Inflammatory macrophage treated with lipopolysaccharide for 1 hour (primary cell): Measurements from ENCODE around the gene PIAS4.
"Not testable (repeated sequence)": the region's sequence is repeated elsewhere in the genome, so short reads cannot be mapped to it uniquely, and the experiment has no call there.

Source experiments
- DNase-seq, 2 donors: peaks; one replicate each; pipeline ENCODE4 v3.0.0-alpha.2; 2020 to 2022

PIAS4 gene

GRCh38 chr19:3998667-3999412 lies 8.7 kb upstream of the PIAS4 start:
- not testable (repeated sequence) for DNase-seq

DNA sequence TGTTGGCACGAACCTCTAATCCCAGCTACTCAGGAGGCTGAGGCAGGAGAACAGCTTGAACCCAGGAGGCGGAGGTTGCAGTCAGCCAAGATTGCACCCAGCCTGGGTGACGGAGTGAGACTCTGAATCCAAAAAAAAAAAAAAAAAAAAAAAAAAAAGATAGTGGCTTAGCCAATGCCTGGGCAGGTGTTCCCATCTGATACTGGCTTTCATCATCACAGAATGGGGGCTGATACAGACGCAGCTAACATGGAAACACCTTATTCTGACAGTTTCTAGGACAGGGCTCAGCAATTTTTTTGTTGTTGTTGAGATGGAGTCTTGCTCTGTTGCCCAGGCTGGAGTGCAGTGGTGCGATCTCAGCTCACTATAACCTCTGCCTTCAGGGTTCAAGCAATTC lies 6.7 kb upstream of the PIAS4 start:
- DNase-seq: not testable (repeated sequence)

GRCh38 chr19:4005436-4005835 lies 2.1 kb upstream of the PIAS4 start:
- DNase-seq: not testable (repeated sequence)

DNA sequence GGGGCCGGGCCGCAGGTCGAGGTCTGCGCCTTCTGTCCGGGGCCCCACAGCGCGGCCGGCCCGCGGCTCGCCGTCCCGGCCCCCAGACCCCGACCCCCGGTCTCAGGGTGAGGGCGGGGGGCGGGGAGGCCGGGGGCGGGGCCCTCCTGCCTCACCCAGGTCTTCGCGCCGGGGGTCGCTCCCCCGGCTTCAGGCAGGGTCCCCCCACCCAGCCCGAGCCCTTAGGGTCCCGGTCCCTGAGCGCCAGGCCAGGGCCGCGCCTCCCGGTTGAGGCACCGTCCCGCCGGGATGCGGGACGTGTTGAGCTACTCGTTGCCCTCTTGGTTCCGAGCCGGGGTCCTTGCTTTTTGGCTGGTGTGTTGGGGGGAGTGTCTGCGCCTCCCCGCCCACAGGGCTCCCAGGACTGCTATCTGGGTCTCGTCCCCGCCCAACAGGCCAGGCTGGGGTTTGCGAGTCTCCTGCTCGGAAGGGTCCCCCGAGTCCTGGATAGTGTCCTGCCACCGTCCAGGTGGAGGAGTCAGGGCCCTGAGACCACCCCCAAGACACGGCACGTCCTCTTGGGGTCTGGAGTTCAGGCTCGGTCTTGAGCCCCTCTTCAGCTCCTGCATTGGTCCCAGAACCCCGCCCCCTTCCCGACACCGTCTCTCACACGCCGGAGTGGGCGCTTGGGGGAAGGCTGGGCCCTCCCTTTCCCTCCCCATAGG lies 452 bp downstream of the PIAS4 start:
- peak; percentile 8 to 17 for DNase-seq

GRCh38 chr19:4009990-4010807 lies 2.7 kb downstream of the PIAS4 start:
- DNase-seq: no peak

DNA sequence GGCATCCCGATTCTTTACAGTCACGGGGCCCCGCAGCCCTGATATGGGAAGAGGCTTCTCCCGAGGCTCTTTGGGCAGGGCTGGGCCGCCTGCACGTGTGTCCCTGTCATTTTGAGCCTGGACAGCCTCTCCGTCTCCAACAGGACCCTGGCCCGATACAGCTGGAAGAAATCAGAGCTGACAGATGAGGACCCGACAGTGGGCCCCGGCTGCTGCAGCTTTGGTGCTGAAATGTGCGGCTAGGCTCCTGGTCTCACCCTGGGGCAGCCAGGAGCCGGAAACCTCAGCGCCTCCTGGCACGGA lies 3.2 kb downstream of the PIAS4 start:
- no peak for DNase-seq

GRCh38 chr19:4011430-4011829 lies 3.9 kb downstream of the PIAS4 start:
- DNase-seq: not testable (repeated sequence)

DNA sequence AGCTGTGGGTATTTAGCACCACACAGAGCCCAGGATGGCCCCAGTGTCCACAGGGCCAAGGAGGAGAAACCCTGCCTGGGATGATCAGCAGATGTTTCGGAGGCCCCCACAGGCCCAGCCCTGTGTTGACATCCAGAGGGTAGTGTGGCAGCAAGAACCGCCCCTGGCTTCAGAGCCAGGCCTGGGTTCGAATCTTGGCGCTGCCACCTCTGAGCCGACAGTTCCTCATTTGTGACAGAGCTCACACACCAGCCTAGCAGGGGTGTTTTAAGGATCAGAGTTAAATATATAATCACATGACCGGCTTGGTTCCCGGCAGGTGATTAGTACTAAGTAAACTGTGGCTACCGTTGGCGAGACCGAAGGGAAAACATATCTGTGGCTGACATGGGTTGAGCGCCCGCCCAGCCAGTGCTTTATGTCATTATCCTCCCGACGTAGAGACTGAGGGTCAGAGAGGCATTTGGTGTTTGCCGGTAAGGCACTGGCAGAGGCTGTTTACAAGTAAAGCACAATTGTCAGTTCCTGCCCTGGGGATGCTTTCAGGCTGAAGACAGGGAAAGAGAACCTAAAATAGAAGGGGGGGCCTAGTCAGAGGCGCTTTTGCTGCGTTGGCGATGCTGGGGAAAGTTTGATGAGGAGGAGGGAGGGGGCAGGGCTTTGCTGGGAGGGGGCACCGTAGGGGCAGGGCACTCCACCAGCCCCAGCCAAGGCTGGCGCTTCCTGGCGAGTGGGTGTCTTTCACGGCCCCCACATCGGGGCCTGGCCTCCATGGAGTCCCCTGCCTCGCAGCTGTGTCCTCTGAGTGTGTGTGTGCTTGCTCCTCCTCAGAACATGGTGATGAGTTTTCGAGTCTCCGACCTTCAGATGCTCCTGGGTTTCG lies 4.8 kb downstream of the PIAS4 start:
- DNase-seq: no peak

GRCh38 chr19:4012975-4013634 lies 5.6 kb downstream of the PIAS4 start:
- no peak for DNase-seq

DNA sequence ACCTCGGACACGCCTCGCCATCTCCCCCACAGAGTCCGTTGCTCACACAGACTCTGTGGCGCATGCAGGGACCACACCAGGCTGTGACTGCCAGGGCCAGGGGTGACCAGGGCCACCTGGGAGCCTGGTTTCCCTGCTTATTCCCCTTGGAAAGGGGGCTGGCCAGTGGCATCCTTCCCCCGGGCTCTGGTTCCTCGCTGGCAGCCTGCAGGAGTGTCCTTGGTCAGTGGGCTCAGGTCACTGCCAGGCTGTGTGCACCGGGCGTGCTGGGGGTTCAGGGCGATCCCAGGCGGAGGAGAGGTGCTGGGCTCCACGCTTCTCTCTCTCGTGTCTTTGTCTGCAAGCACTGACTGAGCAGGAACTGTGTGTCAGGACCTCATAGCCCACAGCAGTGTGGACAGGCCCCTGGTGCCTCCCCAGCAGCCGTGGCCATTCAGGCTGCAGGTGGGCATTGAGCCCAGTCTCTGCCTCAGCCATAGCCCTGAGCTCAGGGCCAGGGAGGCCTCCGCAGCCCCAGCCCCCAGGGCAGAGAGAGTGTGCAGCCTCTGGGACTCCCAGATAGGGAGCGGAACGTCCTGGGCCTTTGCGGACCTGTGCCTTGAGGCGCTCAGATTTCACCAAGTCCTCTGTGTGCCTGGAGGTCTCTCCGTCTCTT lies 6.5 kb downstream of the PIAS4 start:
- DNase-seq: no peak

DNA sequence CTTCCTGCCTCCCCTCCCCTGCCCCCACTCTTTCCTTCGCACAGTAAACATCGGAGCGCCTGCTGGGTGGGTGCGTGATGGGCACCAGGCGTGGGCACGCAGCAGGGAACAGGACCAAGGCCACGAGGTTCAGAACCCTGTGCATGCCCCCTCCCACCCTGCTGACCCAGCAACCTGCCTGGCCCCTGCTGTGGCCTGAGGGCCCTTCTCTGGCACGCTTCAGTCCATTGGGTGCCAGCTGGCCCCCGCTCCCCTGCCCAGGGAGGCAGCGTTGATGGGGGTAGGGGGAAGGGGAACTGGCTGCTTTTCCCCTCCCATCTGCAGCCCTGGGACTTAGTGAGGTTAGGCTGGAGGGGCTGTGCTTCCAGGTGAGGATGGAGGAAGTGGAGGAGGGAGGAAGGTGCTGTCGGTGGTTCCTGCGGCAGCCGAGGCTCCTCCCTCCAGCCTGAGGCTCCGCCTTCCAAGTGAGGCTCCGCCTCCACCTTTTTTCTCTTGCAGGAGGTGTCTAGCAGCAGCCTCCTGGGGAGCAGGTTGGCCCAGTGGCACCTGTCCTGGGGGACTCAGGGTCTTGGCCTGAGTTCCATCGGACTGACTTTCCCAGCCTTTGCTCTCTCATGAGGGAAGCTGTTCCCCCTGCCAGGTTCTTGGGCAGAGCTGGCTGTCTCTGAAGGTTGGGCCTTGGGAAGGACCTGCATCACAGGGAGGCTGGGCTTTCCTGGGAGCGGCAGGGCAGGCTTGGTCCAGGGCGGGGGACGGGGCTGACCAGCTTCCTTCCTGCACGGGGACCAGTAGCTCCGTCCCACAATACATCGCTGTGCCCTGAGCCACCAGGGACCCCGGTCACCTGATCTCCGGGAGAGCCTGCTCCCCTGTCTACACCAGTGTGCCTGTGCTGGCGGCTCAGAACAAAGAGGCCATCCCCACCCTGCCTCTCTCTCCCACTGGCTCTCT lies 7.3 kb downstream of the PIAS4 start:
- no peak for DNase-seq

DNA sequence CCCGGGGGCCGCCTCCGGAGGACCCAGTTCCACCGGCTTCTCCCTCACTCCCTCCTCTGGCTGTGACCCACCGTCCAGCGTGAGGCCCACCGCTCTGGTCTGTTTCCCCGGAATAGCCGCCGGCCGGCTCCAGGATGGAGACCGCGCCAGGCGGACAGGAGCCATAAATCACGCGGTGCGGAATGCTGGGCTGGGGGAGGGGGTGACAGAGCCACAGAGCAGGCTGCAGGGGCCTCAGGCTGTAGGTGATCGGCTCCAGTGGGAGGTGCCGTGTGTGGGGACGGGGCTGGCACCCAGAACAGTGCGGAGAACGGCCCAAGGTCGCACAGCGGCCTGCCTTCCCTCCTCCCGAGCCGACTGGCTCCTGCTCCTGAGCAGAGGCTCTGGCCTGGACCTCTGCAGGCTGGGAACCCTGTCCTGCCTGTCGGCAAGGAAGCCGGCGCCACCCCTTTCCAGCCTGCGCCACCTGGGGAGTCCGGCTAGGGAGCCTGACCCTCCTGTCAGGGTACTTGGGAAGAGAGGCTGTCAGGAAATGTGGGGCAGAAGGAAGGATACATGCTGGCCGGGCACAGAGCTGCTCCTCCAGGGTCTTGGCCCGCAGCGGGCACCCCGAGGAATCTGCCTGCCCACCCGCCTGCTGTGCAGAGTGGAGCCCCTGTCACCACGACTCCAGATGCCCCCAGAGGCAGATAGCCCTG lies 8.3 kb downstream of the PIAS4 start:
- no peak for DNase-seq

DNA sequence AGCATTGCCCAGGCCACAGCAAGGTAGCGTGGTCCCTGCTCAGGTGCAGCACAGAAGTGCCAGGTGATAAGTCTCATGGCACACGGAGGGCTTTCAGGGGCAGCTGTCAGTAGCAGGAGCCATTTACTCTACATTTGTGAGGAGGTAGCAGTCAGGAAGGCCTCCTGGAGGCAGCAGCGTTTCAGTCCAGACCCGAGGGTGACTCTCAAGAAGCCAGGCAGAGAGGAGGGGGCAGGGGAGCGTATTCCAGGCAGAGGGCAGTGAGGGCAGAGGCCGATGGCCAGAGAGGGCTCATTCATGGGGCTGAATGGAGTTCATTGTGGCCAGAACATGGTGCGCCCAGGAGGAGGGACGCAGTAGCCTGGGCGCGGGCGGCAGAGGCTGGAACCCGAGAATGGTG lies 8.9 kb downstream of the PIAS4 start:
- DNase-seq: no peak

DNA sequence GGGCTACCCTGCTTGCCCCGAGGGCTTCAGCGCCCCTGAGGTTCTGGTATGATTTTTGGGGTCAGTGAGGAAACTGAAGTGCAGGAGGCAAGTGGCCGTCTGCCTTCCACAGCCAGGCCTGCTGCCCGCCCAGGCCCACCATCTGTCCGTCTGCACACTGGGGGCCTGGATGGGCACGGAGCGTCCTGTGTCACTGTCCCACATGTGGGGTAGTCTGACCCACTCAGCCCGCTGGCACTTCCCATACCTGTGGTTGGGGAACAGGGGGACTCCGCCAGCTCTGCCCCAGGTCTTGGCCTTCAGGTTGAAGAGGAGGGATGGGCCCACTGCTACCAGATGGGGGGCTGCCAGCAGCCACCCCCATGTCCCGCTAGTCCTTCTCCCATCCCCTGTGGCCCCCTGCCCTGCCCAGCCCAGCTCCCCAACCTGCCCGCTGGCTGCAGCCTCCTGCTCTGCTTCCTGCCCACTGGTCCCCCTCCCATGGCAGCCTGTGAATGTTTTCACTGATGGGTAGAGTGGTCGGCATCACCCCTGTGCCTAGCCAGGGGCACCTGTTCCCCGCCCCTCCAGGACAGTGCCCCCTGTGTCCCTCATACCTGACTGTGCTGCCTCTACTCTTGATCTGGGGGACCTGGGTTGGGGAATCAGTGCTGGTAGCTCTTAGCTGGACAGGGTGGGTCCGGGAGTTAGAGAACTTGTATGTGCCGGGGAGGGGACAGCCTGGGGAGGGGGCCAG lies 9.5 kb downstream of the PIAS4 start:
- no peak for DNase-seq

DNA sequence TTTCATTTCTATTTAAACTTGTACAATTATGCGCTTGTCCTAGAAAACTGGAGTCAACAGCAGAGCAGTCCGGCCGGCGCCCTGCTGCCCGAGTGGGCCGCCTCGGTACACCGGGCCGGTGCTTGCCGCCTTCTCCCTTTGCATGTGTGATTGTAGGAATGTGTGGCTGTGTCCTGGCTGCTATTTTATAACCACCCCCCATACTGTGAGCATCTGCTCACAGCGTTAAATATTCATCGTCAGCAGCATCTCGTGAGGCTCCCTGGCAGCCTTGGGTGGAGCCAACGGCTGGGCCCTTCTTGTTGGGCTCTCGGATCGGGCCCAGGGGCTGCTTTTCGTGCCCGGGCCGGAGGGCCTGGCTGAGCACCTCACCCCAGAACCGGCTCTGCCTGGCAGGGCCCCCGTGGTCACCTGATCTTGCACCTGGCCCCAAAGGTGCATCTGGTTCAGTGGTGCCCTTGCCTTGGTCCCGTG lies 10.6 kb downstream of the PIAS4 start:
- no peak for DNase-seq

DNA sequence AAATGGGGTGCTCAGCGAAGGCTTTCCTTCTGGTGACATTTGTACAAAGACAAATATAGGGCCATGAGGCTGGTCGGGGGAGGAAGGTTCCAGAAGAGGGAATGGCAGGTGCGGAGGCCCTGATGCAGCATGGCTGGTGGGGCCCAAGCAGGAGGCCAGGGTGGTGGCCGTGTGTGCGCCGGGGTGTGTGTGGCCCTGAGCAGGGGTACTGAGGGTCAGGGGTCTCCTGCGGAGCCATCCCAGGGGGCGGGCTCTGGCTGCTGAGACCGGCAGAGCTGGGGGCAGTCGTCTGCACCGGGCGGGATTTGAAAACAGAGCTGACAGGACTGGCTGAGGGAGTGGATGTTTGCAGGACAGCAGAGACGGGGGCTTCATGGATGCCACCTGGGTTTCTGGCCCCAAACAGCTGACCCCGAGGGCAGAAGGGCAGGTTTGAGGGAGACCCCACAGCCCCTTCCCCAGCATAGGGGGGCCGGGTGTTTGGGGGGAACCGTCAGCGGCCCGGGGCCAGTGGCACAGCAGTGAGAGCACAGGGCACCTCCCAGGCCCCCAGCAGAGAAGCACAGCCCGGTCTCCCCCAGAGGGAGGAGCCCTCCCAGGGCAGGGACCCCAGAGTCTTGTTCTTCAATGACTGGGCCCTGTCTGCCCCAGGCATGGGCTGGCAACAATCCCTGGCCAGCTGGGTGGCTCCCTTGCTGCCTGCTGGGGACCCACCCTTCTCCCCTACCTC lies 11.4 kb downstream of the PIAS4 start:
- no peak for DNase-seq

DNA sequence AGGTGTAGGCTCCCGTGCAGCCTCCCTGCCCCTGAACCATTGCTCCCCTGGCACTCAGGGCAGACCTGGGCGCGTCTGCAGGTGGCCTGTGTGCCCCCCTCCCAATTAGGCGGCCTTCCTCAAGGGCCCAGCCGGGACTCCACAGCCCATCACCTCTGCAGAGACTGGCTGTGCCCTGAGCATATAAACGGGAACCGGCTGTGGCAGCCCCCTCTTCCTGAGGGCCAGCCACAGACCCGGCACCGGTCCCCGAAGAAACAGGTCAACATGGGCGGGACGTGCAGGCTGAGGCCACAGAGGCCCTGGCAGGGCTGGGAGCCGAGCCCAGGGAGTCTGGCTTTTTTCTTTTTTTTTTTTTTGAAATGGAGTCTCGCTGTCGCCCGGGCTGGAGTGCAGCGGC lies 12.0 kb downstream of the PIAS4 start:
- DNase-seq: no peak
